Measurements from ENCODE around the gene AGXT2. TPM values are rescaled to one million over a fixed set of nuclear protein-coding genes. Genes with fewer than 3 reads are reported as not detected.

Gene AGXT2
- total RNA-seq, 1 experiment from 2014 or later = not detected

DNA sequence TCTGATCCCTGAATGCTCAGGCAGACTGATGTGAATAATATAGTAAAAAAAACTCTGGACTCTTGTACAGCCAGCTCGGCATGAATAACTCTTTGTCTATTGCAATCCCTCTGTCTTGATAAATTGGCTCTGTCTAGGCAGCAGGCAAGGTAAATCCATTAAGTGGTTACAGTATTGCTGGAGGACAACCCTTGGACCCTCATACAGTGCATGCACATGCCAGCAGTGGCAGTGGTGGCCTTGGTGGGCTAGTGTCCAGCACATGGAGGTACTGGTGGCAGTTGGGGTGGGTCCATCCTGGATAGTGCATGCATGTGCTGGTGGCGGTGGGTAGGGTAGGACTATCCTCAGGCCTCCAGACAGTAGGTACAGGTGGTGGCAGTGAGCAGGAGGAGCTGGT is 79.5 kb downstream of the AGXT2 start:
- no peak for DNase-seq (ENCODE audit: low read depth)

DNA sequence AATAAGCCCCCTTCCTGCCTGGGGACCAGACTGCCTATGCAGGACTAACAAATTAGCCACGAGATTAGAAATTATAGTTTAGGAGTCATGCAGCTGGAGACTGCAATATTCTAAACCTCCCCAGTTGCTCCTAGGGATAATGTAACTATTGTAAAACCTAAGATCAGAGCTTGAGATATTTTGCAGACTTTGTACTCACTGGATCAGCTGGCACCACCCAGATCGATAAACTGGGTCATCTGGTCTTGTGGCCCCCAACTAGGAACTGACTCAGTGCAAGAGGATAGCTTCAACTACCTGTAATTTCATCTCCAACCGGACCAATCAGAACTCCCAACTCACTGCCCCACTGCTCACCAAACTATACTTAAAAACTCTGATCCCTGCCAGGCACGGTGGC is 80.2 kb downstream of the AGXT2 start:
- DNase-seq (ENCODE audit: low read depth) = no peak

GRCh38 chr5:34959323-34959722 is 88.4 kb downstream of the AGXT2 start:
- DNase-seq (ENCODE audit: low read depth) = no peak

GRCh38 chr5:34957857-34958690 is 89.7 kb downstream of the AGXT2 start:
- DNase-seq (ENCODE audit: low read depth) = no peak

DNA sequence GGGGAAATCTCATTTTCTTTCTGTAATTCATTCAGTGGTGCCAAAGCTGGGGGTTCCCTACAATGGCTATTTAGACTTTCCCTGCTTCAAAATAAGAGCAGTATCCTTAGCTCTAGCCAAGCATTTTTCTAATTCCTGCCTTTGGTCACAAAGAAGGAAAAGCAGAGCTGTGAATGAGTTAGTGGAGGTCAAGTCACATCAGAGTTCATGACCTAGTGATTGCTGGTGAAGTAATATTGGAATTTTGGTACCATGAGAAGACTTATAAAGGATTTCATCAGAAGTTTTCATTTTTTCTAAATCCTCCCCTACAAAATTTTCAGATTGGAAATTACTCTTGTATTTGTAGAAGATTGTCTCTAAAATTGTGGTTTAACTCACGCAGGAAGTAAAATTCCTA is 90.4 kb downstream of the AGXT2 start:
- DNase-seq (ENCODE audit: low read depth) = no peak

Other genes with a start within 250 kb of the AGXT2 start
- gene TTC23L, start 208.8 kb downstream of the AGXT2 start, total RNA-seq (2014; rRNA removed; shearing (Covaris generic)) = 0.29 TPM in 1 of 2 replicates, not detected in the other
- 33.4 and 127 TPM in 2 replicates for gene RAD1, start 132.4 kb downstream of the AGXT2 start, total RNA-seq (2014; rRNA removed; shearing (Covaris generic))
- 135 and 140 TPM in 2 replicates for gene BRIX1, start 132.2 kb downstream of the AGXT2 start, total RNA-seq (2014; rRNA removed; shearing (Covaris generic))
- gene DNAJC21, start 118.4 kb downstream of the AGXT2 start, total RNA-seq (2014; rRNA removed; shearing (Covaris generic)) = 26.9 and 38.5 TPM in 2 replicates
- gene PRLR, start 182.5 kb upstream of the AGXT2 start, total RNA-seq (2014; rRNA removed; shearing (Covaris generic)) = 0.29 and 1.2 TPM in 2 replicates